ENCODE data around the gene RGS19.

RGS19 gene

GRCh38 chr20:64068386-64069208 is 10.7 kb downstream of the RGS19 start:
- POLR2A ChIA-PET, result interaction anchor here (1.3 kb wide), 1 partner anchor 10 kb away, joined by 7 read pairs; the partner anchor contains the start of genes OPRL1 and RGS19
- CTCF ChIA-PET, result interaction anchor here (0.7 to 2.1 kb wide), 8 partner anchors 9 to 30 kb away, joined by 3 to 6 read pairs (median 4); partner anchors contain the start of genes LKAAEAR1, OPRL1 and RGS19
- H3K4me3 ChIP-seq (ENCODE audit: low read depth, low read length), result no peak overlapping the region
- DNase-seq (ENCODE audit: low read depth, low spot score), result no peak
- TF ChIP-seq CTCF (IDR thresholded peaks at IDR 0.05; ENCODE audit: insufficient read depth, low read length, missing control alignments), result no peak

GRCh38 chr20:64067733-64068307 is 11.5 kb downstream of the RGS19 start:
- DNase-seq (ENCODE audit: low read depth, low spot score), result no peak
- POLR2A ChIA-PET, result no interaction called here
- H3K4me3 ChIP-seq (ENCODE audit: low read depth, low read length), result no peak overlapping the region
- no peak for TF ChIP-seq CTCF (IDR thresholded peaks at IDR 0.05; ENCODE audit: insufficient read depth, low read length, missing control alignments)
- CTCF ChIA-PET, result interaction anchor here (0.7 to 2.1 kb wide), 4 partner anchors 7 to 29 kb away, joined by 3 to 6 read pairs (median 4); partner anchors contain the start of genes LKAAEAR1, OPRL1 and RGS19

GRCh38 chr20:64067005-64067632 is 12.2 kb downstream of the RGS19 start:
- POLR2A ChIA-PET, result interaction anchor here (0.8 kb wide), 1 partner anchor 94 kb away, joined by 3 read pairs; no protein-coding TSS in a partner anchor
- DNase-seq (ENCODE audit: low read depth, low spot score), result no peak
- CTCF ChIA-PET, result interaction anchor here (1.0 to 2.1 kb wide), 4 partner anchors 8 to 16 kb away, joined by 3 to 6 read pairs (median 4); partner anchors contain the start of genes LKAAEAR1, OPRL1 and RGS19

GRCh38 chr20:64065974-64066343 is 13.4 kb downstream of the RGS19 start:
- CTCF ChIA-PET, result interaction anchor here (0.8 to 1.6 kb wide), 5 partner anchors 8 to 55 kb away, joined by 3 to 4 read pairs (median 3); partner anchors contain the start of gene LKAAEAR1
- no peak overlapping the region for H3K4me3 ChIP-seq (ENCODE audit: low read depth, low read length)
- TF ChIP-seq CTCF (IDR thresholded peaks at IDR 0.05; ENCODE audit: insufficient read depth, low read length, missing control alignments), result no peak
- POLR2A ChIA-PET, result interaction anchor here (1.0 kb wide), 1 partner anchor 14 kb away, joined by 3 read pairs; the partner anchor contains the start of genes OPRL1 and RGS19
- DNase-seq (ENCODE audit: low read depth, low spot score), result no peak

More at GRCh38 chr20:64067005-64067632, 12.2 kb downstream of the RGS19 start:
- no peak overlapping the region for H3K4me3 ChIP-seq (ENCODE audit: low read depth, low read length)
- no peak for TF ChIP-seq CTCF (IDR thresholded peaks at IDR 0.05; ENCODE audit: insufficient read depth, low read length, missing control alignments)

- POLR2A ChIA-PET, result interaction anchor here (1.0 kb wide), 1 partner anchor 14 kb away, joined by 3 read pairs; the partner anchor contains the start of genes OPRL1 and RGS19
- TF ChIP-seq CTCF (IDR thresholded peaks at IDR 0.05; ENCODE audit: insufficient read depth, low read length, missing control alignments), result no peak
- CTCF ChIA-PET, result interaction anchor here (0.9 to 1.9 kb wide), 6 partner anchors 17 to 56 kb away, joined by 3 to 10 read pairs (median 3); partner anchors contain the start of gene LKAAEAR1
- H3K4me3 ChIP-seq (ENCODE audit: low read depth, low read length), result no peak overlapping the region
- no peak for DNase-seq (ENCODE audit: low read depth, low spot score)
Measured at GRCh38 chr20:64065062-64065973, 14.0 kb downstream of the RGS19 start.

Data from AG04449 (cell line).